HG02981 (cell line): ENCODE data around the gene R3HDML.

ENCODE experiments used
- ATAC-seq: cut with Tn5 transposase; IDR thresholded peaks from one replicate; pipeline ENCODE4 v1.9.1; 2021; ENCODE audit warnings: mild to moderate bottlenecking, moderate library complexity; ENCODE audit not compliant: unreplicated experiment

The R3HDML gene

GRCh38 chr20:44398335-44398734, 61.5 kb downstream of the R3HDML start:
- no peak for ATAC-seq

DNA sequence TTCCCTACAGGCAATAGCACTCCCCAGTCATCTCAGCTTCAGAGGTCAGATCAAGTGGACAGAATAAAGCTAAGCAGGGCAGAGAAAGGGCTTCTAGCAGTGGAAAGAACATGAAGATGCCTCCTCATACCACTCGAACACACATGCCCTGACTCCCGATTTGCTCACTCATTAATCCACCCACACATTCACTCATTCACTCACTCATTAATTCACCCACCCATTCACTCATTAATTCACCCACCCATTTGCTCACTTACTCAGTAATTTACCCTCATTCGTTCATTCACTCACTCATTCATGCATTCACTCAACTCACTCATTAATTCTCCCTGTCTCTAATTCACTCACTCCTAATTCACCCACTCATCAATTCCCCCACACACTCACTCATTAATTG, 62.6 kb downstream of the R3HDML start:
- no peak for ATAC-seq

GRCh38 chr20:44400671-44400969, 63.8 kb downstream of the R3HDML start:
- ATAC-seq: no peak
